Kidney glomerular epithelial cell (primary cell): Measurements from ENCODE around the gene GPR37L1.

ENCODE experiments used
- DNase-seq: peaks from one replicate; lab custom pipeline; 2025; lab: John Stamatoyannopoulos, UW

The GPR37L1 gene, protein sequence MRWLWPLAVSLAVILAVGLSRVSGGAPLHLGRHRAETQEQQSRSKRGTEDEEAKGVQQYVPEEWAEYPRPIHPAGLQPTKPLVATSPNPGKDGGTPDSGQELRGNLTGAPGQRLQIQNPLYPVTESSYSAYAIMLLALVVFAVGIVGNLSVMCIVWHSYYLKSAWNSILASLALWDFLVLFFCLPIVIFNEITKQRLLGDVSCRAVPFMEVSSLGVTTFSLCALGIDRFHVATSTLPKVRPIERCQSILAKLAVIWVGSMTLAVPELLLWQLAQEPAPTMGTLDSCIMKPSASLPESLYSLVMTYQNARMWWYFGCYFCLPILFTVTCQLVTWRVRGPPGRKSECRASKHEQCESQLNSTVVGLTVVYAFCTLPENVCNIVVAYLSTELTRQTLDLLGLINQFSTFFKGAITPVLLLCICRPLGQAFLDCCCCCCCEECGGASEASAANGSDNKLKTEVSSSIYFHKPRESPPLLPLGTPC

DNA sequence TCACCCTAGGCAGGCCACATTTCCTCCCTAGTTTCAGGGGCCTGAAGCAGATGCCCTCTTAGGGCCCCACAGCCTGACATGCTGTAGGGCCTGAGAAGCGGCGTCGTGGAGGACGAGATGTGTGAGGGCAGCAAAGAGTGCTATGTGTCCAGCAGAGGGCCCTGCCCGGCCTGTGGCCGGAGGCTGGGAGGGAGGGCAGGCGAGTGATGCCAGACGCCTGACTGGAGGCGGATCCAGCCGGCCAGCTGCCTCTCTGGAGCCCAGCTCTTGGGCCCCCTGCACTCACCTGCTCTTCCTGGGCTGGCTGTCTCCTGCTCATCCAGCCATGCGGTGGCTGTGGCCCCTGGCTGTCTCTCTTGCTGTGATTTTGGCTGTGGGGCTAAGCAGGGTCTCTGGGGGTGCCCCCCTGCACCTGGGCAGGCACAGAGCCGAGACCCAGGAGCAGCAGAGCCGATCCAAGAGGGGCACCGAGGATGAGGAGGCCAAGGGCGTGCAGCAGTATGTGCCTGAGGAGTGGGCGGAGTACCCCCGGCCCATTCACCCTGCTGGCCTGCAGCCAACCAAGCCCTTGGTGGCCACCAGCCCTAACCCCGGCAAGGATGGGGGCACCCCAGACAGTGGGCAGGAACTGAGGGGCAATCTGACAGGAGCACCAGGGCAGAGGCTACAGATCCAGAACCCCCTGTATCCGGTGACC lies at the start of gene GPR37L1:
Gene GPR37L1, plus strand, starts transcription at position 279 of the 697 bp plus-strand sequence. Its CDS starts 47 bp downstream, at position 326.
- no peak for DNase-seq

DNA sequence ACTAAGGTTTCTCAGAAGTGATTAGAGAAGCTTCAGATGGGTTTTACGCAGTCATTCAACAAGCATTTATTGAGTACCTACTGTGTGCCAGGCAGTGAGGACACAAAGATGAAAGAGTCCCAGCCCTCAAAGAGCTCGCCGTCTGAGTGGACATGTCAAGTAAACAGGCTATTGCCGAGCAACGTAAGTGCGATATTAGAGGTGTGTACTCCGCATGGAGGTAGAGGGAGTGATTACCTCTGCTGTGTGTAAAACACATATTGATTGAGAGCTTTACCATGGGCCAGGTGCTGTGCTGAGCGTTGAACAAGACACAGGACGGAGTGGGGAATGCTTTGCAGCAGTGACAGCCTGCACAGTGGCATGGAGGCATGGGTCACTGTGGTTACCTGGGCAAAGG lies 49.5 kb upstream of the GPR37L1 start:
- no peak for DNase-seq

DNA sequence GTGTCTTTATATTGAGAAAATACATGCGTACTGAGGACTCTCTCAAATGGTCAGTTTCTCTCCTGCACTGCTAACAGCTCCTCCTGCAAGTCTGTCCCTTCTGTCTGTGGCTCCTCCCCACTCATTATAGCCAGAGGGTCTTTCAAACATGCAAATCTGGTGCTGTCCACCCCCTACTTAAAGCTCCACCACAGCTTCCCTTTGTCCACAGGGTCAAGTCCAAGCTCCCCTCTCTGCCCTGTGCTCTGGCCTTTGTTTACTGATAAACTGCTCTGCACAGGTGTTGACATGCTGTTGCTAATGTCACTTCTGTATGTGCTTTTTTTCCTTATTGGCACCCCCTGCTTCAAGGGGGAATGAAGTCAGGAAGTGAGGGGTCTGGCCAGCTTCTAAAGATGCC lies 47.7 kb upstream of the GPR37L1 start:
- DNase-seq, result no peak

GRCh38 chr1:202075389-202075788 lies 47.3 kb upstream of the GPR37L1 start:
- DNase-seq, result no peak

DNA sequence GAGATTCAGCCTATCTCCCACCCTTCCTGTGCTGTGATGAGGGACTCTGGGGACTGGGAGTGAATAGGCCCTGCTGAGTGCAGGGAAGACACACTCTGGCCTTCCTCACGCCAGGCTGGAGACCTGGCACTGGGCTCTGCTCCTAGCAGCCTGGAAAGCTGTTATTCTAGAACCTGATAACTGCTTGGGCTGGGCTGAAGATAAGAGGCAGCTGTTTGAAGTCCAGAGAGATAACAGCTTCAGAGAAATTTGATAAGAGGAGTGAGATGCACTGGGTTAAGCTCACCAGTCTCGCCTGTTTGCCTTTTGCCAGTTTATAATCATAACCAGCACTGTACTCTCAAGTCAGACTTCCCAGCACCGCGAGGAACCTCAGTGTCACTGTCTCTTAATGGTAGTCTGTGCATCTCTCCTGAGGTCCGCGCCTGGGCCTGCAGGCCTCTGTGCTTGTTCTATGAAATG lies 46.6 kb upstream of the GPR37L1 start:
- DNase-seq, result no peak

DNA sequence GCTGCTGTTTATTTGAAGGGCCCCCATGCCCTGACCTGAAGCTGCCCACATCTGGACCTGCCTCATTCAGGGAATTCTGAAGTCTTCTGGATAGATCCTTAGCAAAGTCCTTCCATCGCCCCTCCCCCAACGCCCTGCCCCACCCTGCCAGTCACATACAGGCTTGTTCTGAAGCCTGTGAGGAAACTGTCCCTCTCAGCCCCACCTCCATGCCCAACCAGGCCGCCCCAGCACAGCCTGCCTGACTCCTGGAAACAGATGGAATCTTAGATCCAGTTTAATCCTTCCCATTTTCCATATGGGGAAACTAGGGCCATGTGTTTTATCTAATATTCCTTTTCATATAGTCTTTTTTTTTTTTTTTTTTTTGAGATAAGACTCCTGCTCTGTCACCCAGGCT lies 44.5 kb upstream of the GPR37L1 start:
- DNase-seq, result no peak

- no peak for DNase-seq
Measured at GRCh38 chr1:202081992-202082391, 40.7 kb upstream of the GPR37L1 start.

DNA sequence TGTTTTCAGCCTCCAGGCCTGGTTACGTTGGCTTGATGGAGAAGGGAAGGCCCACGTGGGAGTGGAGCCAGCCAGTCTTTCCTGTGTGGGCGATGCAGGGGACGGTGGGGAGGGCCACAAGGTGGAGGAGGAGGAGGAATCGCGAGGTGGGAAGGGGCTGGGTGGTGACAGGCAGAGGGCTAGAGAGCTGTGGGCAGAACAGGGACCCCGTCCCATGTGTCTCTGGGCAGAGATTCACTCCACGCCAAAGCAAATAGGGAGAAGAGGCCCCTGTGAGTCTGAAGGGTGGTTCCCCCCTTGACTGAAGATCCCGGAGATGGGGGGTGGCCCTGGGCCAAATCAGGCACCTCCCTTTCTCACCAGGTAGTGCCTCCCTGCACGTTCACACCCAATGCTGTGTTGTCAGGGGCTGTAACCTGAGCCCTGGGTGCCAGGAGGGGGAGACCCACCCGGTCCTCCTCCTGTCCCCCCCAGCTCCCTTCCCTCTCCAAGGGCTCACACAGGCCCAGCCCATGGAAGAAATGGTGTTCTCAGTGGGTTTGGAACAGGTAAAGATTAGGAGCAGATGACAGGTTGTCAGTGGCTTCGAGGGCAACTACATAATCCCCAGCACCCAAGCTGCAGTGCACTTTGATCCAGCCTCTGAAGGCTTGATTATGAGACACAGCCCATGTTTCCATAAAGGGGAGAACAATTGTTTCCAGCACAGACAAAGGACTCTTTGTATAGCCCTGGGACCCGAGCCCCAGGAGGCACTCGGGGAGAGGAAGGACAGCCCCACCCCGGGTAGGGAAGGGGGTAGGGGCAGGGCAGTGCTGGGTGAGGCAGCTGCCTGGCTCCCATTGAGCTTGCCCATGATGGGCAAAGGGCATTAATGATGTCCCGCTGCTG lies 37.7 kb upstream of the GPR37L1 start:
- DNase-seq, result no peak

GRCh38 chr1:202085682-202086373 lies 36.9 kb upstream of the GPR37L1 start:
- no peak for DNase-seq

GRCh38 chr1:202086579-202087350 lies 36.0 kb upstream of the GPR37L1 start:
- DNase-seq, result no peak

GRCh38 chr1:202088206-202088605 lies 34.5 kb upstream of the GPR37L1 start:
- no peak for DNase-seq

DNA sequence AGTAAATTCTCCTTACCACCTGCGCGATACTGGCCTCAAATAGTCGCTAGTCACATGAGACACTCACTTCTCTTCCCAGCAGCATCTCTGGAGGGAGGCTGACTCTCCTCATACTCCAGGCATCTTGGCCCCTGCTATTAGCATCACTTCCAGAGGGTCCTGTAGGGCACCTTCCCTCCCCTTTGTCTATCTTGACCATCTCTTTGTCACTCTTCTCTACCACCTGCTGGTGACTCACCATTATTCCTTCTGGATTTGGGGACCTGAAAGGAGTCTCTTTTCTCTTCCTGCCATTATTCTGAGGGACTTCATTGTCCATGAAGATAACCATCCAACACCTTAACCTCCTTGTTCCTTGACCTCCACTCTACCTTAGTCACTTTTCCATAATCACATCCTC lies 31.7 kb upstream of the GPR37L1 start:
- no peak for DNase-seq

- DNase-seq, result no peak
Measured at GRCh38 chr1:202093858-202094257, 28.9 kb upstream of the GPR37L1 start.

DNA sequence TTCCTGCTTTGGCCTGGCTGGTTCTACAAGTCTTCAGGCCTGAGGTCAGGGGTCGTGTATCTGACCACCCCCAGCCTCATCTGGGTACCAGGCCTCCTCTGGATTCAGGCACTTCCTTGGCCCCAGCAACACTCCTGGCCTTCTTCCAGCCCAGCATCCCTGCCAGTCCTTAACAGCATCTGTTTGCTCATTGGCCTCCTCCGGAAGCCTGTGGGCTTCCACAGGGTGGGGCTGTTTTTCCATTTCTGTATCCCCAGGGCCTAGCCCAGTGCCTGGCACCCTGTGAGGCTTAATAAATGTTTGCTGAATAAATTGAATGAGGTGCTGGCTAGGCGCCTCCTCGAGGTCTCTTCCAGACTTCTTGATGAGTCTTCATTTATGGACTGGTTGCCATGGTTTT lies 21.5 kb upstream of the GPR37L1 start:
- DNase-seq, result no peak

DNA sequence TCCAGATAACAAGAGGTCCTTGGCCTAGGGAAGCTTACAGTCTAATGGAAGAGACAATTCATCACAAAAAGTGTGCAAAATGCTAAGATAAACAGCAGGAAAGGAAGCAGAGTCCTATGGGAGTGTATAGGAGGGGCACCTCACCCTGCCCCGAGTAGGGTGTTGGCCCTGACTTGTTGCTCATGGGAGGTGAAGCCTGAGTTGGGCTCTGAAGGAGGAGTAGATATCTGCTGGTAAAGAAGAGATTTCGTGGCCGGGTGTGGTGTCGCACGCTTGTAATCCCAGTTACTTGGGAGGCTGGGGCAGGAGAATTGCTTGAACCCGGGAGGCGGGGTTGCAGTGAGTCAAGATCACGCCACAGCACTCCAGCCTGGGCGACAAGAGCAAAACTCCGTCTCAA lies 18.6 kb upstream of the GPR37L1 start:
- no peak for DNase-seq

DNA sequence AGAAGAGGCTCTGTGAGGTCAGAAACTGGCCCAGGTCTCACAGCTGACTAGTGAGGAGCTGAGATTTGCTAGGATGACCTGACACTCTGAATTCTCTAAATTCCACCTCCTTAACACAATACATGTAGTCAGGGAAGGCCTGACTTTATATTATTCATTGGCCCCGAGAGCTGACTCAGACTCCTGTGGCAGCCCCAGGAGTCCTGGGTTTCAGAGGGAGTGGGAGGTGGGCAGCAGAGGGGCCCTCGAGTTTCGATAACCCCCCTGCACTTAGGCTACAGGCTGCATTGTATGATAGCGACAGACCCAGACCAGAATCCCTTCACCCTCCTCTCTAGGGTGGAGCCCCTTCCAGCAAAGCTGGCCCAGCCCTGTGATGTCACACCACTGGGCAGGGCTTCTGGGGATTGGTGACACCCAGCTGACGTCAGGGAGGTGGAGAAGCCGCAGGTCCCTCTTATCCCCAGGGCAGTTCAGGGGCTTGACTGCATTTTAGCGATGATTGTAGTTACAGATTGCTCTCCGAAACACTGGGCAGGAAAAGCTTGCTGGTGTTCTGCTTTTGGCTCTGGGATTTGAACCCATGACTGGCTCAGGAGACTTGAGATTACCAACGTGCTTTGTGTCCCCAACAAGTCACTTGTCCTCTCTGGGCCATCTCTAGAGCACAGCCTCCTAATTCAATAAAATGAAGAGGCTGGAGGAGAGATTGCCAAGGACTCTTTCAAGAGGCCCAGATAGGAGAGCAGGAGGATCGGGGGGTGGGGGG lies 17.0 kb upstream of the GPR37L1 start:
- DNase-seq, result peak; percentile 99

- no peak for DNase-seq
Measured at GRCh38 chr1:202106340-202107254, 16.1 kb upstream of the GPR37L1 start.

GRCh38 chr1:202107321-202107761 lies 15.4 kb upstream of the GPR37L1 start:
- DNase-seq, result peak; percentile 34
